GM23338 (cell line): ENCODE data around the gene NFATC1. TPM values are rescaled to one million over a fixed set of nuclear protein-coding genes. Genes with fewer than 3 reads are reported as not detected.

Experiments used
- ATAC-seq: fragments of 200-7000 bp; cut with Tn5 transposase; 3 replicates; pipeline ENCODE4 v1.9.1; 2020
- DNase-seq: peaks from one replicate; pipeline ENCODE4 v3.0.0-alpha.2; 2015; ENCODE audit warnings: low spot score
- H2AFZ ChIP-seq: fragments of 200-600 bp; sonication (generic); 2 replicates; pipeline ENCODE4 v1.8.0; 2016; ENCODE audit warnings: antibody characterized with exemption, mild to moderate bottlenecking, moderate library complexity
- H3F3A ChIP-seq: fragments of 200-600 bp; sonication (generic); replicated peaks from 2 replicates; pipeline ENCODE4 v1.8.0; 2017; ENCODE audit warnings: antibody characterized with exemption, mixed run types, low read depth
- H3K27ac ChIP-seq: fragments of 200-600 bp; sonication (generic); 2 replicates; pipeline ENCODE4 v1.6.1; 2016; ENCODE audit warnings: low read depth
- H3K27me3 ChIP-seq: fragments of 200-600 bp; sonication (generic); 2 replicates; pipeline ENCODE4 v1.8.0; 2016; ENCODE audit warnings: mild to moderate bottlenecking, mixed run types, moderate library complexity; ENCODE audit not compliant: insufficient read depth
- H3K36me3 ChIP-seq: fragments of 200-600 bp; sonication (generic); 2 replicates; pipeline ENCODE4 v1.8.0; 2016; ENCODE audit warnings: mild to moderate bottlenecking; ENCODE audit not compliant: insufficient read depth
- H3K4me1 ChIP-seq: fragments of 200-600 bp; sonication (generic); 2 replicates; pipeline ENCODE4 v1.8.0; 2016; ENCODE audit warnings: mild to moderate bottlenecking, moderate library complexity; ENCODE audit not compliant: insufficient read depth
- H3K4me2 ChIP-seq: fragments of 200-600 bp; sonication (generic); 2 replicates; pipeline ENCODE4 v1.7.1; 2017; ENCODE audit warnings: mixed run types
- H3K4me3 ChIP-seq: fragments of 200-600 bp; sonication (generic); 2 replicates; pipeline ENCODE4 v1.6.1; 2016; ENCODE audit warnings: mixed run types
- H3K79me2 ChIP-seq: fragments of 200-600 bp; sonication (generic); replicated peaks from 2 replicates; pipeline ENCODE4 v1.8.0; 2017; ENCODE audit warnings: mild to moderate bottlenecking; ENCODE audit not compliant: insufficient read depth
- H3K9me2 ChIP-seq: fragments of 200-600 bp; sonication (generic); 2 replicates; pipeline ENCODE4 v1.8.0; 2017; ENCODE audit not compliant: insufficient read depth
- H4K20me1 ChIP-seq: fragments of 200-600 bp; sonication (generic); replicated peaks from 2 replicates; pipeline ENCODE4 v1.8.0; 2017; ENCODE audit warnings: mild to moderate bottlenecking; ENCODE audit not compliant: insufficient read depth
- H3K27ac Mint-ChIP-seq: 2 replicates; pipeline ENCODE4 v1.8.0; 2020; ENCODE audit warnings: inconsistent platforms, mild to moderate bottlenecking, moderate library complexity, mixed read lengths
- H3K27me3 Mint-ChIP-seq: 3 replicates; pipeline ENCODE4 v1.8.0; 2022; ENCODE audit warnings: low read depth, mild to moderate bottlenecking, moderate library complexity, mixed read lengths, inconsistent platforms; ENCODE audit not compliant: insufficient read depth, poor library complexity
- H3K36me3 Mint-ChIP-seq: 3 replicates; pipeline ENCODE4 v1.8.0; 2021; ENCODE audit warnings: low read depth, mild to moderate bottlenecking, inconsistent platforms, moderate library complexity, mixed read lengths
- H3K4me1 Mint-ChIP-seq: 3 replicates; pipeline ENCODE4 v1.8.0; 2020; ENCODE audit warnings: mild to moderate bottlenecking, inconsistent platforms, mixed read lengths
- H3K4me3 Mint-ChIP-seq: 3 replicates; pipeline ENCODE4 v1.8.0; 2021; ENCODE audit warnings: moderate library complexity, mild to moderate bottlenecking, inconsistent platforms, mixed read lengths
- H3K9me3 Mint-ChIP-seq: 3 replicates; pipeline ENCODE4 v1.8.0; 2020; ENCODE audit warnings: moderate library complexity, mild to moderate bottlenecking, inconsistent platforms, mixed read lengths
- CREB1 ChIP-seq: fragments of 250-450 bp; sonication (Bioruptor Pico); IDR thresholded peaks from 2 replicates; pipeline ENCODE4 v1.5.0; 2020; ENCODE audit warnings: low read depth, mild to moderate bottlenecking, moderate library complexity
- ETS1 ChIP-seq: IDR thresholded peaks from 2 replicates; pipeline ENCODE4 v1.6.1; 2016; ENCODE audit warnings: antibody characterized with exemption
- EZH2phosphoT487 ChIP-seq: fragments of 200-600 bp; sonication (generic); IDR thresholded peaks from one replicate; pipeline ENCODE4 v1.8.1; 2018; ENCODE audit warnings: antibody characterized with exemption; ENCODE audit not compliant: unreplicated experiment
- NANOG ChIP-seq: IDR thresholded peaks from 2 replicates; pipeline ENCODE4 v1.6.1; 2016; ENCODE audit warnings: antibody characterized with exemption, borderline replicate concordance
- REST ChIP-seq: IDR thresholded peaks from one replicate; pipeline ENCODE4 v1.6.1; 2018; ENCODE audit warnings: antibody characterized with exemption; ENCODE audit not compliant: unreplicated experiment
- STAT1 ChIP-seq: IDR thresholded peaks from one replicate; pipeline ENCODE4 v1.6.1; 2016; ENCODE audit warnings: antibody characterized with exemption; ENCODE audit not compliant: unreplicated experiment
- ZNF114 ChIP-seq: fragments of 250-450 bp; sonication (Bioruptor Pico); IDR thresholded peaks from 2 replicates; pipeline ENCODE4 v1.5.0; 2020; ENCODE audit warnings: mild to moderate bottlenecking, moderate library complexity
- ZNF331 ChIP-seq: fragments of 250-450 bp; sonication (Bioruptor Pico); IDR thresholded peaks from 2 replicates; pipeline ENCODE4 v1.5.0; 2020; ENCODE audit warnings: low read depth, mild to moderate bottlenecking, moderate library complexity
- ZNF462 ChIP-seq: fragments of 250-450 bp; sonication (Bioruptor Pico); IDR thresholded peaks from 2 replicates; pipeline ENCODE4 v1.5.0; 2020; ENCODE audit warnings: mild to moderate bottlenecking, moderate library complexity
- polyA plus RNA-seq: library from polyadenylated mRNA; unstranded; fragments of >200 nt; fragmentation: Nextera tagmentation; extraction: Ambion mirVana; gene quantifications from 2 replicates; pipeline ENCODE4 v1.2.1, GENCODE V29; 2016
- total RNA-seq: library from RNA; depleted of rRNA; stranded (reverse); fragments of >200 nt; shearing (Covaris generic); gene quantifications from 2 replicates; pipeline ENCODE4 v1.2.3, GENCODE V29; 2014

Gene NFATC1
- total and polyA plus RNA-seq, 2 experiments from 2014 or later, result 3.9 to 6.4 TPM

GRCh38 chr18:79365701-79366100 lies 30.0 kb upstream of the NFATC1 start:
- no peak overlapping the region for H2AFZ ChIP-seq
- H3K27ac Mint-ChIP-seq, result no peak overlapping the region

More at GRCh38 chr18:79365701-79366100, 30.0 kb upstream of the NFATC1 start:
- H3K36me3 ChIP-seq, result no peaks in the 10 kb centered on the region
- Mint-ChIP-seq H3K9me3 (no peaks in the 10 kb centered on the region), H3K27me3 (peaks cover 7% of the 10 kb centered on the region), H3K36me3 (peaks cover 20% of the 10 kb centered on the region), H3K4me1 (peaks cover 10% of the 10 kb centered on the region; the same call in 2 of the 3 replicates), H3K4me3 (no peak overlapping the region)
- no peaks in the 10 kb centered on the region for H4K20me1 ChIP-seq
- no peaks in the 10 kb centered on the region for H3K9me2 ChIP-seq
- no peak overlapping the region for H3K4me3 ChIP-seq
- H3K27me3 ChIP-seq, result no peaks in the 10 kb centered on the region
- DNase-seq, result no peak
- H3K4me2 ChIP-seq, result no peak overlapping the region
- no peak for ATAC-seq
- H3K79me2 ChIP-seq, result no peaks in the 10 kb centered on the region
- TF ChIP-seq ETS1 (no peak), EZH2phosphoT487 (no peak), ZNF114 (no peak), ZNF462 (CRISPR knock-in tag) (no peak), CREB1 (CRISPR knock-in tag) (no peak), REST (no peak), STAT1 (no peak), NANOG (no peak), ZNF331 (CRISPR knock-in tag) (no peak)
- H3F3A ChIP-seq, result no peaks in the 10 kb centered on the region
- H3K27ac ChIP-seq, result no peak overlapping the region
- peaks cover 6% of the 10 kb centered on the region; the same call in 1 of the 2 replicates for H3K4me1 ChIP-seq
